NCI-H2227 treated with DMSO at 0.1 percent for 48 hours (cell line): ENCODE data around the gene CHMP4B.
"Not testable (repeated sequence)": the region's sequence is repeated elsewhere in the genome, so short reads cannot be mapped to it uniquely, and the experiment has no call there.

Experiments used
- DNase-seq: peaks from one replicate; lab custom pipeline; 2025; lab: John Stamatoyannopoulos, UW

Gene CHMP4B

GRCh38 chr20:33789858-33790182 lies 21.3 kb upstream of the CHMP4B start:
- no peak for DNase-seq

DNA sequence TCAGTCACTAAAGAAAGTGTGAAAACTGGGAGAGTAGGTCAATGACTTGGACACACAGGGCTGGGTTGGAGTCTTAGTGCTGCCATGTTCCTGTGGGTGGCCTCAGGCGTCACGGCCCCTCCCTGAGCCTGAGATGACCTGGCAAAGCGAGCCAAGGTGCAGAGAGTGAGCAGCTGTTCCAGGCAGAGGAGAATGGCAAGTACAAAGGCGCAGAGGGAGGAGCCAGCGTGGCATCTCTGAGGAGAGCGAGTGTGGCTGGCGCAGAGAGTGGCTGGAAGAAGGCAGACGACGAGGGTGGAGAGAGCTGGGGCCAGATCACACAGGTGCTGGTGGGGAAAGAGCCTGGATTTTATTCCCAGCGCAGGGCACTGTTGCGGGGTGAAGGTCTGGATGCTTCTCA lies 20.6 kb upstream of the CHMP4B start:
- peak; percentile 14 for DNase-seq

GRCh38 chr20:33791021-33791420 lies 20.1 kb upstream of the CHMP4B start:
- no peak for DNase-seq

DNA sequence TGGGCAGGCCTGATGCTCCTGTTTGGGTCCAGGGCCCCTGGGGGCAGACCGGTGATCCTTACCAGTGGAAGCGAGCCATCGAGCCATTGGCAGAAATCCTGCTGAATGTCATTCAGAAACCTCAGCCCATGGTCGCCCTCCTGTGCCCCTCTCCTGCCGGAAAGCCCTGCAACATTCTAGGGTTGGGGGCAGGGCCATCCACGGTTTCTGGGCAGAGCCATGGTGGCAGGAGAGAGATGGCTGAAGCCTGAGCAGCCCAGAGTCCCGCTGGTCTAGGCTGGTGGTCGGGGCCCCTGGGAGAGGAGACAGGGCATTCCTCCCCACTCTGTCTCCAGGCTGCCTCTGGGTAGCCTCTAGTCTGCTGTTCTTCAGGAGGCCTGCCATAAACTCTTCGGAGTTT lies 19.6 kb upstream of the CHMP4B start:
- DNase-seq: no peak

DNA sequence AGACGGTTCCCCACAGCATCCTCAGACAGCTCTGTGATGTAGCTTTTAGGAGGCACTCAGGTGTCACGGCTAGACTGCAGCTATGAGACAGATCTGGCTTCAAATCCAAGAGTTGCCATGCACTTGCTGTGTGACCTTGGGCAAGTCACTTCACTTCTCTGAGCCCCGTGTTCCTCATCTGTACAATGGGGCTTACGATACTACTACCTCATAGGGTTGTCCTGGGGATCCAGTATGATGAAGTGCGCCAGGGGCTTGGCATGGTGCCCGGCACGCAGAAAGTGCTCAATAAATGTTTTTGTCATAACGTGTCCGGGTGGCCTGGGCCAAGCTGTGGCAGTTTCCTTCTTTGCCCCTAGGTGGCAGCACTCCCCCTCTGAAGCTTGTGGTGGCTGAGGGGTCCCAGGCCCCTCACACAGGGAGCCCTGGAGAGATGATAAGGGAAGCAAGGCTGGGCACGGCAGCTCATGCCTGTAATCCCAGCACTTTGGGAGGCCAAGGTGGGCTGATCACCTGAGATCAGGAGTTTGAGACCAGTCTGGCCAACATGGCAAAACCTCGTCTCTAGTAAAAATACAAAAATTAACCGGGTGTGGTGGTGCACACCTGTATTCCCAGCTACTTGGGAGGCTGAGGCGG lies 19.1 kb upstream of the CHMP4B start:
- peak; percentile 4 for DNase-seq

DNA sequence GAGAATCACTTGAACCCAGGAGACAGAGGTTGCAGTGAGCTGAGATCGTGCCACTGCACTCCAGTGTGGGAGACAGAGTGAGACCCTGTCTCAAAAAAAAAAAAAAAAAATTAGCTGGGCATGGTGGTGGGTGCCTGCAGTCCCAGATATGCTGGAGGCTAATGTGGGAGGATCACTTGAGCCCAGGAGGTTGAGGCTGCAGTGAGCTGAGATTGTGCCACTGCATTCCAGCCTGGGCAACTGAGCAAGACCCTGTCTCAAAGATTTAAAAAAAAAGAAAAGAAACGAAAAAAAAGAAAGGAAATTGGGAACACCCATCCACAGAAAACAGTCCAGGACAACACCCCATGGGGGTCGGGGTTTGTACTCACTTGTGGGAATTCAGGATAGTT lies 18.6 kb upstream of the CHMP4B start:
- DNase-seq: not testable (repeated sequence)

- no peak for DNase-seq
These were observed 17.9 kb upstream of the CHMP4B start for GRCh38 chr20:33793011-33793931.

DNA sequence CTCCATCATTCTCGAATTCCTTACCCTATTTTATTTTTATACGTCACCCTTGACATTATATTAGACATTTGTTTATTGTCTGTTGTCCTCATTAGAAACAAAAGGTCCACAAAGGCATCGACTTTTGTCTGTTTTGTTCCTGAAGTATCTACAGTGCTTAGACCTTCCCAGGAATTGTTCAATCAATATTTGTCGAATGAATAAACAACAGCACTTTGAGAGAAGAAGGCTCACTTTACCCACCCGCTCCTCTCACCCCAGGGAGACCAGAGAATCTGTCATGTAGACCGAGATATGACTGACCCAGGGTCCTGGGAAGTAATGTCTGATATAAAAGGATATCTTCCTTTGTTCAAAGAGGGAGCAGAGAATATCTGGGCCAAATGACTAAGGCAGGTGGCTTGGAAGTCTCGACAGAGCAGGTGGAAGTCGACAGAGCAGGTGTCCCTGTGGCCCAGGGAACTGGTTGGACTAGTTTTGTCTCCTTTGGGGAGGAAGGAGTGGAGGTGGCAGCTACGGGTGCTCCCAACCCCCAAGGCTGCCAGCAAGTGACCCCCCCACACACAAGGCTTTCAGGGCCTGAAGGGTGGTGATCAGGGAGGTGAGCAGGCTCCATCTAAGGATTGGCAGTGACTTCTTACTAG lies 14.8 kb upstream of the CHMP4B start:
- DNase-seq: no peak

- no peak for DNase-seq
These were observed 14.1 kb upstream of the CHMP4B start for GRCh38 chr20:33796907-33797544.

- no peak for DNase-seq
These were observed 12.7 kb upstream of the CHMP4B start for GRCh38 chr20:33798444-33798843.

DNA sequence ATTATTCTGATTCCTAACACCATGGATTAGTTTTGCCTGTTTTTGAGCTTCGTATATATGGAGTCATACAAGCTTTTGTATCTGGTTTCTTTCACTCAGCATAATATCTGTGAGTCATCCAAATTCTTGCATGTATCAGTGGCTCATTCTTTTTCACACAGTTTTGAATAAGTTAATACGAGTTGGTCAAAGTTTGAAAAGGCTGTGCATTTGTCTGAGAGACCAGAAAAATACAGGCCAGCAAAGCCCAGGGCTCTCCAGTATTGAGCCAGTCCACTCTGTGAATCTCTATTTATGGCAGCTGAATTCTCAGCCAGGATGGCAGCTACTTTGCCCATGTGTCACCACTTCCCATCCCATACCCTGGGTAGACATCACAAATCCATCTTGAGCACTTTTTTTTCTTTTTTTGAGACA lies 7.2 kb upstream of the CHMP4B start:
- no peak for DNase-seq

DNA sequence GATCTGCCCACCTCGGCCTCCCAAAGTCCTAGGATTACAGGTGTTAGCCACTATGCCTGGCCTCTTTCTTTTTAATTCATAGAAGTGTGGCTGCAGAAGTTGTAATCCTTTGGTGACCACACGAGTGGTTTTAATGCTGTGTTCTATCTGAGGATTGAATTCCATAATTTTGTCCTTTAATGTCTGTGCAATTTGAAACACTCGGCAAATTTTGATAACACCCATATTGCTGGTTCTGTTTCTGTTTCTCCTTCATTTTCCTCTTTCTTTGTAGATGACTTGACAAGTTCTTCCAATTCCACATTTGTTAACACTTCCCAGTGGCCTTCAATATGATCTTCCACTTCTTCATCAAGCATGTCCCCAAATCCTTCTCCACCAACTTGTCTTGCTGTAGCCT lies 2.8 kb upstream of the CHMP4B start:
- DNase-seq: no peak

- DNase-seq: no peak
These were observed 889 bp upstream of the CHMP4B start for GRCh38 chr20:33810259-33810658.

DNA sequence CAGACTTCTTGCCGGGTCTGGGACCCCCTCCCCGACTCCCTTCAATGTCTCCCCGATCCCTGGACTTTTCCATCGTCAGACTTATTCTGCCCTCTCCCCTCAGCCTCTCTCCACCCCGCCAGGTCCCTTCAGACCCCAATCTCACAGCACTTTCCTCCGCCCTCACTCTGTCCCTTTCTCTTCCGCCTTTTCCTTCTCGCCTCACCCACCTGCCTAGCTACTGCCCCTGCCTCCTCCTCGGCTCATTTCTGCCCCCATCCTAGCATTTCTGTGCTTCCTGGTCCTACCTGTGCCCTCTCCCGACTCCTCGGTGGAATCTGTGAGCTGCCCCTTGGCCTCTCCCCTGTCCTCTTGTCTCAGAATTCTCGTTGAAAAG lies 616 bp downstream of the CHMP4B start:
- DNase-seq: no peak

DNA sequence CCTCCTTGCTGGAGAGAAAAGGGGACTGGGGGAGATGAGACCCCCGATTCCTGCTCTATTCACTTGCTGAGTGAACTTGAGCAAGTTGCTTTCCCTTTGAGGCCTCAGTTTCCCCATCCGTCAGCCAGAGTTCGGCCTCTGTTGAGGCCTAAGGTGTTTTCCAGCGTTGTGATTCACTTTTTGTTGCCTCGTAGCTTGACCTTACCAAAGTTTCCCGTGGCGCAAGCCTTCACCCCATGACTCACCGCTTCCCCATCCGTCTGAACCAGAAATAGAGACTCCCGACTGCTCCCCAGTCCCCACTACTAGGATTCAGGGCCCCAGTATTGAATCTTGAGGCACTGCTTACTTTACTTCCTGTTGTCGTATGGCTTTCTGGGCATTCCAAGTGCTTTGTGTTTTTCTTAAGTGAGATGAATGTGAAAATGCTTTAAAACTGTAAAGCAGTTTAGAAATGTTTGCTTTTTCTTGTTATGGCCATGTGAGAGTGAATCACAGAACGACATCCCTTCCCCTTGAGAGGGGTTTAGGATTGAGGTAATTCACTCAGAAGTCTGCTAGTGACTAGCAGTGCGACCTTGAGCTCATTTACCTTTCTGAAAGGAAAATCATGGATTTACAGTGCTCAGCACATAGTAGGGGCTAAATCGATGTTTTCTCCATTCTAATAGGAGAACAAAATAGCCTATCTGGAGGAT lies 1.2 kb downstream of the CHMP4B start:
- DNase-seq: no peak

- DNase-seq: peak; percentile 49
These were observed 1.8 kb downstream of the CHMP4B start for GRCh38 chr20:33812908-33813462.

DNA sequence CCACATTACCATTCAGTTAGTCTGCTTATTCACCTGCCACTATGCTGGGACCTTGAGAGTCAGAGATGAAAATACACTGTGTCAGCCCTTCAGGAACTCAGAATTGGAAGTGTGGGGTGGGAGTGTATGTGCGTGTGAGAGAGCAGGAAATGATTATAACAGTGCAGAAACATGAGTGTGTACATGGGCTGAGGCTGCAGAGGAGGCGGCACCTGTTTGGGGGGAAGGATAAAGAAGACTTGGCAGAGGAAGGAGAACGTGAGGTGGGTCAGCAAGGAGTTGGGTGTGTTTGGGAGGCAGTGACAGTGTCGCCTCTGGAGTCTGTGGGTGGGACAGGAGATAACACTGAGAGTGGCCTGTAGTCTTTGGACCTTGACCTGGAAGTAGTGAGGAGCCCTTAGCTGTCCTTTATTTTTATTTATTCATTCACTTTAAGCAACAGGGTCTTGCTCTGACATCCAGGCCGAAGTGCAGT lies 3.1 kb downstream of the CHMP4B start:
- no peak for DNase-seq

GRCh38 chr20:33815671-33816070 lies 4.5 kb downstream of the CHMP4B start:
- no peak for DNase-seq

GRCh38 chr20:33816191-33816590 lies 5.0 kb downstream of the CHMP4B start:
- no peak for DNase-seq

- DNase-seq: no peak
These were observed 6.3 kb downstream of the CHMP4B start for GRCh38 chr20:33817411-33817810.

- no peak for DNase-seq
These were observed 8.3 kb downstream of the CHMP4B start for GRCh38 chr20:33819456-33819855.

GRCh38 chr20:33820362-33820761 lies 9.2 kb downstream of the CHMP4B start:
- no peak for DNase-seq
